Epithelial cell of proximal tubule (primary cell): ENCODE data around the gene AGBL1. TPM values are rescaled to one million over a fixed set of nuclear protein-coding genes. Genes with fewer than 3 reads are reported as not detected.

Experiments
- DNase-seq: peaks from one replicate; pipeline ENCODE4 v3.0.0-alpha.2; 2011; ENCODE audit warnings: low read depth
- H3K4me3 ChIP-seq: 2 replicates; pipeline ENCODE4 v1.5.1; 2011; ENCODE audit warnings: low read depth, mild to moderate bottlenecking, low read length
- CTCF ChIP-seq: conservative IDR thresholded peaks from 2 replicates; pipeline ENCODE4 v1.5.1; 2012; ENCODE audit warnings: low read depth, mild to moderate bottlenecking, low read length
- total RNA-seq: library from RNA; depleted of rRNA; stranded (reverse); fragments of >200 nt; gene quantifications from 2 replicates; pipeline ENCODE4 v1.2.3, GENCODE V29; 2015

The AGBL1 gene
- total RNA-seq, 1 donor from 2014 or later = not detected

DNA sequence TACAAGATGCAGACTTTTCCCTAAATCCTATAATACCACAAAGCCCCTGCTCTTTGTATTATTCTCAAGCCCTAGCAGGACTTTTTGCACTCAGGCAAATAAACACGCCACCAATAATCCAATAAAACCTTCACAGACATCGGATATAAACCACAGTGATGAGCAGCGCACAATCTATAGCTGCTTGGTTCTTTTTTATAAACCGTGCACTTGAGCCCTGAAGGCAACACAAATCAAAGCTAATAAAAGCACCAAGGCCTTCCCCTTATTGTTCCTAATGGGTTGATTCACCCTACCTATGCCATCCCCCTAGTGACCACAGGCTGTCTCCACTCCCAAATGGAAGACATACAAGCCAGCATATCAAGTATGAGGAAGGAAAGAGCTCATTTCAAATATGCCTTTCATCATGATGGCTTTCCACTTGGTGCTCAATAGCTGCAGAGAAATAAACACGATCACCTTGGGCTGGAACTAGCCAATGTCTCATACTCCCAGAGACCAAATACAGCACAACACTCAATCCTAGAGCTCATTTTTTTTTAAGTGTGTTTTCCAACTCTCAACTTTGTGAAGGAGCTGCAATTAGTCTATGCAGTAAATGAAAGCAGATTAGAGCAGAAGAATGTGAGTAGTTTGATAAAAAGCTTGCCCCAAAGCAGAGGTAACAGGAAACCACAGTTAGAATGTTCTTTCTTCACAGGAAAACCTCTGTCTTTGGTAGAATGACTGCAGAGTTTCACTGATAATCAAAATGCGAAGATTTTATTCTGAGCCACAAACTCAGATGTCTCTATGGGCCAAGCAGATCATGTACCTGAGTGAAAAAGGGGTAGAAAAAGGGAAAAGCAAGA lies 573.9 kb downstream of the AGBL1 start:
- H3K4me3 ChIP-seq = no peak overlapping the region
- TF ChIP-seq CTCF = no peak
- no peak for DNase-seq

- no peak for DNase-seq
- no peak for TF ChIP-seq CTCF
- H3K4me3 ChIP-seq = no peak overlapping the region
Observed at GRCh38 chr15:86654501-86654900, 574.8 kb downstream of the AGBL1 start.

- no peak overlapping the region for H3K4me3 ChIP-seq
- no peak for DNase-seq
- TF ChIP-seq CTCF = no peak
Observed at GRCh38 chr15:86657305-86657704, 577.6 kb downstream of the AGBL1 start.

DNA sequence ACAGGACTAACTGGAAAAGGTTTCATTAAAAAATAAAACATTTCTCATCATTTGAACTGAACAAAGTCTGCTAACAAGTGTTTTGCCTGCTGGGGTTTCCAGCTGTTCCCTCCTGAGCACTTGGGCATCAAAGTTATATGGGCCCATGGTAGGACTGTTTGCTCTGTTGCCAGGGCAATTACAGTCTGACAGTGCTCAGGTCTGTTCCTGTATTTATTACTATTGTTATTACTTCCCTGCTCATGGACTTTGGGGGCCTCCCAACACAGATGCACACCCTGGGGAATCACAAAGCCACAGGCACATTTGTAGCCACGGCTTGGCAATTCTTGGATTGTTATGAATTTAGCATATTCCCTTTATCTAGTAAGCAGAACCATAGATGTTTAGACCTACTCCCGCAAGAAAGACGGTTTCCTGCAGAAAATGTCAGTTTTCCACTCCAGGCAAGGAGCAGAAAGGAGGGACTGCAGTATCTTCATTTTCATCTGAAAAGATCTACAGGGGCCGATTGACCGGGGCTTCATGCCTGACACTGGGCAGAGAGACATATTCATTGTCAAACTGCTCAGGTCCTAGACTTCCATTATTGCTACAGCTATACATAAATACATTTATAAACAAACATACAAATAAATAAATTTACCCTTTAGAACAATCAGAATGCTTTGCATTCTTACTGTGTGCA lies 580.2 kb downstream of the AGBL1 start:
- no peak for TF ChIP-seq CTCF
- no peak for DNase-seq
- no peak overlapping the region for H3K4me3 ChIP-seq

GRCh38 chr15:86661580-86661979 lies 581.9 kb downstream of the AGBL1 start:
- no peak for TF ChIP-seq CTCF
- no peak for DNase-seq

GRCh38 chr15:86663304-86663703 lies 583.6 kb downstream of the AGBL1 start:
- no peak overlapping the region for H3K4me3 ChIP-seq
- TF ChIP-seq CTCF = no peak
- no peak for DNase-seq

More at GRCh38 chr15:86661580-86661979, 581.9 kb downstream of the AGBL1 start:
- H3K4me3 ChIP-seq = no peak overlapping the region

DNA sequence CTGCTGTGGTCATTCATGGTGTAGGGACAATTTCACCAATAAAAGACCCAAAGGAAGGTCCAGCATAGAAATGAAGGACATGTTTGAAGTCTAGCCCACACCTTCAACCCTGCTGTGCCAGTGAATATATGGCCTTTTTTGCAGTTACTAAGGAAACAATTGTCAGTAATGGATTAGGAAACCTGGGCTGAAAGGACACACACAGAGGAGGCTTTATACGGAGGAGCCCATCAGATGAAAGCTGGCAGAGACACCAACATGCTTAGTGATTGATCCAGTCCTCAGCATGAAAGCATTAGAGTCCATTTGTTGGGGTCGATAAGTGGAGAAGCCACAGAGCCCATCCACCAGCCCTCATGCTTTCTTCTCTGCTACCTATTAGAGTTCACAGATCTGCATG lies 584.3 kb downstream of the AGBL1 start:
- TF ChIP-seq CTCF = no peak
- DNase-seq = no peak
- no peak overlapping the region for H3K4me3 ChIP-seq
